ENCODE results near the gene ITK. TPM values are rescaled to one million over a fixed set of nuclear protein-coding genes. Genes with fewer than 3 reads are reported as not detected.

The ITK gene
- total and polyA plus RNA-seq, 4 donors: 0.35 to 1.5 (median 0.43) TPM

- no peak overlapping the region for H3K4me3 ChIP-seq (ENCODE audit: low read depth in 1 of 3, low read length in 3 of 3)
- DNase-seq (ENCODE audit: low spot score): no peak
- 80% methylated on average over 6 of the region's 6 CpGs for WGBS
- no peak overlapping the region for H3K27ac ChIP-seq (ENCODE audit: low read depth in 1 of 2, low read length in 2 of 2)
- no peaks in the 10 kb centered on the region for H3K9me3 ChIP-seq (ENCODE audit: control insufficient read depth in 4 of 4, low read length in 3 of 4)
- H3K36me3 ChIP-seq (ENCODE audit: control insufficient read depth in 4 of 4, insufficient read depth in 3 of 4, low read depth in 1 of 4, low read length in 3 of 4): no peaks in the 10 kb centered on the region
- H3K4me1 ChIP-seq (ENCODE audit: control insufficient read depth in 4 of 4, insufficient read depth in 4 of 4, low read length in 3 of 4): no peaks in the 10 kb centered on the region
- no peak overlapping the region for H3K9ac ChIP-seq (ENCODE audit: low read depth in 1 of 2, low read length in 2 of 2)
- TF ChIP-seq RXRA (IDR thresholded peaks at IDR 0.05) (no peak), MAX (IDR thresholded peaks at IDR 0.05) (no peak), HNF4G (IDR thresholded peaks at IDR 0.05) (no peak), CTCF (IDR thresholded peaks at IDR 0.05; ENCODE audit: low read depth, low read length, missing input control) (no peak), EGR1 (IDR thresholded peaks at IDR 0.05; ENCODE audit: low read depth in 2 of 2) (no peak), GABPA (IDR thresholded peaks at IDR 0.05 in 1 of 2, conservative IDR thresholded peaks at IDR 0.05 in 1 of 2) (no peak), FOXA1 (IDR thresholded peaks at IDR 0.05) (no peak), HNF4A (conservative IDR thresholded peaks at IDR 0.05) (no peak), FOXA2 (IDR thresholded peaks at IDR 0.05) (no peak), YY1 (IDR thresholded peaks at IDR 0.05) (no peak), RAD21 (IDR thresholded peaks at IDR 0.05) (no peak)
- TF ChIP-seq, protein P1, sequence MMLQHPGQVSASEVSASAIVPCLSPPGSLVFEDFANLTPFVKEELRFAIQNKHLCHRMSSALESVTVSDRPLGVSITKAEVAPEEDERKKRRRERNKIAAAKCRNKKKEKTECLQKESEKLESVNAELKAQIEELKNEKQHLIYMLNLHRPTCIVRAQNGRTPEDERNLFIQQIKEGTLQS (IDR thresholded peaks at IDR 0.05): no peak
- peaks cover 0 to 7% (median 1%) of the 10 kb centered on the region in 4 donors for H3K27me3 ChIP-seq (ENCODE audit: control insufficient read depth in 4 of 4, insufficient read depth in 4 of 4, low read length in 3 of 4)
These were observed 21.4 kb upstream of the ITK start for GRCh38 chr5:157159209-157159751.

DNA sequence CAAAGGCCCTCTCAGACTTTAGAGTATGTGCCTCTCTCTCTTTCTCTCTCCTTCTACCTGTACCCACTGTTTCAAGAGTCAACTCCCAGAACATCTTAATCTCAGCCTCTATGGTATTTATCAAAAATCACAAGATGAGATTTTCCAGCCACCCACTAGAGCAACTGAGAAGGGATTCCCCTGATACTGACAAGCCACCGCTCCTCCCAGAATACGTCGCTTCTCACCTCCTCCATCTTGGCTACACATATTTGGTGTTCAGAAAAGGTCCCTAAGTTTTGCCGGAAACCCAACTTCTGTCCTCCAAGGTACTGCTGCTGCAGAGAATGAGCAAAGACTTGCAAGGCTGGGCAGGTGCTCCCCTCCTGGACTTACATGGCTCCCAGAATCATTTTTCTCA lies 20.6 kb upstream of the ITK start:
- Histone ChIP-seq H3K36me3 (ENCODE audit: control insufficient read depth in 4 of 4, insufficient read depth in 3 of 4, low read depth in 1 of 4, low read length in 3 of 4) (no peaks in the 10 kb centered on the region), H3K27ac (ENCODE audit: low read depth in 1 of 2, low read length in 2 of 2) (no peak overlapping the region), H3K4me3 (ENCODE audit: low read depth in 1 of 3, low read length in 3 of 3) (no peak overlapping the region), H3K9ac (ENCODE audit: low read depth in 1 of 2, low read length in 2 of 2) (no peak overlapping the region), H3K4me1 (ENCODE audit: control insufficient read depth in 4 of 4, insufficient read depth in 4 of 4, low read length in 3 of 4) (no peaks in the 10 kb centered on the region), H3K27me3 (ENCODE audit: control insufficient read depth in 4 of 4, insufficient read depth in 4 of 4, low read length in 3 of 4) (peaks cover 0 to 7% (median 1%) of the 10 kb centered on the region in 4 donors), H3K9me3 (ENCODE audit: control insufficient read depth in 4 of 4, low read length in 3 of 4) (no peaks in the 10 kb centered on the region)
- no peak for DNase-seq (ENCODE audit: low spot score)
- WGBS: 89% methylated on average over 4 of the region's 4 CpGs
- TF ChIP-seq SP1 (IDR thresholded peaks at IDR 0.05) (no peak), TAF1 (conservative IDR thresholded peaks at IDR 0.05) (no peak), FOXA1 (IDR thresholded peaks at IDR 0.05) (no peak)
- TF ChIP-seq, protein P2, sequence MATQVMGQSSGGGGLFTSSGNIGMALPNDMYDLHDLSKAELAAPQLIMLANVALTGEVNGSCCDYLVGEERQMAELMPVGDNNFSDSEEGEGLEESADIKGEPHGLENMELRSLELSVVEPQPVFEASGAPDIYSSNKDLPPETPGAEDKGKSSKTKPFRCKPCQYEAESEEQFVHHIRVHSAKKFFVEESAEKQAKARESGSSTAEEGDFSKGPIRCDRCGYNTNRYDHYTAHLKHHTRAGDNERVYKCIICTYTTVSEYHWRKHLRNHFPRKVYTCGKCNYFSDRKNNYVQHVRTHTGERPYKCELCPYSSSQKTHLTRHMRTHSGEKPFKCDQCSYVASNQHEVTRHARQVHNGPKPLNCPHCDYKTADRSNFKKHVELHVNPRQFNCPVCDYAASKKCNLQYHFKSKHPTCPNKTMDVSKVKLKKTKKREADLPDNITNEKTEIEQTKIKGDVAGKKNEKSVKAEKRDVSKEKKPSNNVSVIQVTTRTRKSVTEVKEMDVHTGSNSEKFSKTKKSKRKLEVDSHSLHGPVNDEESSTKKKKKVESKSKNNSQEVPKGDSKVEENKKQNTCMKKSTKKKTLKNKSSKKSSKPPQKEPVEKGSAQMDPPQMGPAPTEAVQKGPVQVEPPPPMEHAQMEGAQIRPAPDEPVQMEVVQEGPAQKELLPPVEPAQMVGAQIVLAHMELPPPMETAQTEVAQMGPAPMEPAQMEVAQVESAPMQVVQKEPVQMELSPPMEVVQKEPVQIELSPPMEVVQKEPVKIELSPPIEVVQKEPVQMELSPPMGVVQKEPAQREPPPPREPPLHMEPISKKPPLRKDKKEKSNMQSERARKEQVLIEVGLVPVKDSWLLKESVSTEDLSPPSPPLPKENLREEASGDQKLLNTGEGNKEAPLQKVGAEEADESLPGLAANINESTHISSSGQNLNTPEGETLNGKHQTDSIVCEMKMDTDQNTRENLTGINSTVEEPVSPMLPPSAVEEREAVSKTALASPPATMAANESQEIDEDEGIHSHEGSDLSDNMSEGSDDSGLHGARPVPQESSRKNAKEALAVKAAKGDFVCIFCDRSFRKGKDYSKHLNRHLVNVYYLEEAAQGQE (IDR thresholded peaks at IDR 0.05): no peak
